Ovary (tissue), 3 donors: ENCODE results near the gene PLXNA4.

Experiments
- EP300 ChIP-seq: sonication (generic); formaldehyde crosslinking; IDR thresholded peaks from one replicate; pipeline ENCODE4 v1.6.1; 2017; ENCODE audit warnings: antibody characterized with exemption
- POLR2A ChIP-seq: fragments of 450-650 bp; IDR thresholded peaks from one replicate; pipeline ENCODE4 v1.6.1; 2017; ENCODE audit warnings: antibody characterized with exemption, mild to moderate bottlenecking, moderate library complexity
- TF ChIP-seq, protein P1 (sequence below), 3 donors: fragments of 450-650 bp in 2 of 3; fragments of 200-600 bp in 1 of 3; IDR thresholded peaks; one replicate each; pipeline versions ENCODE4 v1.5.1 to v1.8.0; 2016 to 2022; ENCODE audit warnings: antibody characterized with exemption in 3 of 3, mild to moderate bottlenecking in 1 of 3
- donor health status: DM: no; HTN: no; CAD: no.

DNA sequence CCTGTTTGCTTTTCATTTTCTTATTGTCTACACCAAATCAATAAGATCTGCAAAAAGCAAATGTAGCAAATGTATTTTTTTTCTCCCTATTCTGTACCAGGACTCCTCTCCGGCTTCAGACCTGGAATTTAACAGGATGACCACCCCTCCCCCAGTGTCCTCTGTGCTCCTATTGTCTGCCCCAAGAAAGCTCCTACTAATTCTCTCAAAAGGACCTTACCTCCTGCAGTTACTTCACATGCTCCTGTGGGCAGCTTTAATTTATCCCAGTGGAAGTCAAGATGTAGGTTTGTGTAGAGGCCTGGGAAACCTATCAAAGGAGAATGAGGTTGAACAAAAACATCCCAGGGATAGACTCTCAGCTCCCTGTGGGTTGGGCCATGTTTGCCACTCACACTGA is 31.3 kb downstream of the PLXNA4 start:
- TF ChIP-seq, protein P1, sequence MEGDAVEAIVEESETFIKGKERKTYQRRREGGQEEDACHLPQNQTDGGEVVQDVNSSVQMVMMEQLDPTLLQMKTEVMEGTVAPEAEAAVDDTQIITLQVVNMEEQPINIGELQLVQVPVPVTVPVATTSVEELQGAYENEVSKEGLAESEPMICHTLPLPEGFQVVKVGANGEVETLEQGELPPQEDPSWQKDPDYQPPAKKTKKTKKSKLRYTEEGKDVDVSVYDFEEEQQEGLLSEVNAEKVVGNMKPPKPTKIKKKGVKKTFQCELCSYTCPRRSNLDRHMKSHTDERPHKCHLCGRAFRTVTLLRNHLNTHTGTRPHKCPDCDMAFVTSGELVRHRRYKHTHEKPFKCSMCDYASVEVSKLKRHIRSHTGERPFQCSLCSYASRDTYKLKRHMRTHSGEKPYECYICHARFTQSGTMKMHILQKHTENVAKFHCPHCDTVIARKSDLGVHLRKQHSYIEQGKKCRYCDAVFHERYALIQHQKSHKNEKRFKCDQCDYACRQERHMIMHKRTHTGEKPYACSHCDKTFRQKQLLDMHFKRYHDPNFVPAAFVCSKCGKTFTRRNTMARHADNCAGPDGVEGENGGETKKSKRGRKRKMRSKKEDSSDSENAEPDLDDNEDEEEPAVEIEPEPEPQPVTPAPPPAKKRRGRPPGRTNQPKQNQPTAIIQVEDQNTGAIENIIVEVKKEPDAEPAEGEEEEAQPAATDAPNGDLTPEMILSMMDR (IDR thresholded peaks at IDR 0.05) = no peak
- no peak for TF ChIP-seq EP300
- TF ChIP-seq POLR2A = no peak
